Stomach smooth muscle (tissue), 2 donors: ENCODE results near the gene KAZN.

Experiments used
- H3K27ac ChIP-seq: one replicate; pipeline ENCODE4 v1.7.0; 2013; ENCODE audit warnings: mild to moderate bottlenecking, low read length, inconsistent platforms
- H3K27me3 ChIP-seq, 2 donors: one replicate each; pipeline ENCODE4 v1.7.0; 2013; ENCODE audit warnings: low read length in 2 of 2; ENCODE audit not compliant: insufficient read depth in 2 of 2, control insufficient read depth in 1 of 2
- H3K36me3 ChIP-seq, 2 donors: one replicate each; pipeline ENCODE4 v1.7.0; 2013; ENCODE audit warnings: low read length in 2 of 2; ENCODE audit not compliant: control insufficient read depth in 2 of 2, insufficient read depth in 2 of 2
- H3K4me1 ChIP-seq: one replicate; pipeline ENCODE4 v1.7.0; 2013; ENCODE audit warnings: low read length; ENCODE audit not compliant: control insufficient read depth, insufficient read depth
- H3K4me3 ChIP-seq, 2 donors: one replicate each; pipeline ENCODE4 v1.7.0; 2013; ENCODE audit warnings: low read length in 2 of 2
- H3K9ac ChIP-seq, 2 donors: one replicate each; pipeline ENCODE4 v1.7.0; 2013; ENCODE audit warnings: low read length in 2 of 2, mild to moderate bottlenecking in 1 of 2
- H3K9me3 ChIP-seq, 2 donors: one replicate each; pipeline ENCODE4 v1.7.0; 2013; ENCODE audit warnings: low read length in 2 of 2; ENCODE audit not compliant: control insufficient read depth in 2 of 2
- donor health status: healthy.
- donor health status: Pancreatic carcinoma.

The KAZN gene

GRCh38 chr1:14932034-14932638 lies 333.7 kb downstream of the KAZN start:
- Histone ChIP-seq H3K9ac (no peak overlapping the region), H3K27me3 (peaks cover 2 to 3% of the 10 kb centered on the region in 2 donors), H3K4me1 (peaks cover 9% of the 10 kb centered on the region), H3K36me3 (no peaks in the 10 kb centered on the region), H3K27ac (no peak overlapping the region), H3K9me3 (no peaks in the 10 kb centered on the region), H3K4me3 (no peak overlapping the region)

GRCh38 chr1:14934867-14935266 lies 336.4 kb downstream of the KAZN start:
- no peak overlapping the region for H3K9ac ChIP-seq
- no peaks in the 10 kb centered on the region for H3K9me3 ChIP-seq
- peaks cover 0 to 2% of the 10 kb centered on the region in 2 donors for H3K27me3 ChIP-seq
- H3K27ac ChIP-seq = no peak overlapping the region
- H3K4me1 ChIP-seq = peaks cover 9% of the 10 kb centered on the region
- H3K4me3 ChIP-seq = no peak overlapping the region
- H3K36me3 ChIP-seq = no peaks in the 10 kb centered on the region

- Histone ChIP-seq H3K4me3 (no peak overlapping the region), H3K27ac (no peak overlapping the region), H3K4me1 (peaks cover 7% of the 10 kb centered on the region), H3K27me3 (peaks cover 0 to 2% of the 10 kb centered on the region in 2 donors), H3K9ac (no peak overlapping the region), H3K36me3 (no peaks in the 10 kb centered on the region), H3K9me3 (no peaks in the 10 kb centered on the region)
Measured at GRCh38 chr1:14936815-14937214, 338.3 kb downstream of the KAZN start.

DNA sequence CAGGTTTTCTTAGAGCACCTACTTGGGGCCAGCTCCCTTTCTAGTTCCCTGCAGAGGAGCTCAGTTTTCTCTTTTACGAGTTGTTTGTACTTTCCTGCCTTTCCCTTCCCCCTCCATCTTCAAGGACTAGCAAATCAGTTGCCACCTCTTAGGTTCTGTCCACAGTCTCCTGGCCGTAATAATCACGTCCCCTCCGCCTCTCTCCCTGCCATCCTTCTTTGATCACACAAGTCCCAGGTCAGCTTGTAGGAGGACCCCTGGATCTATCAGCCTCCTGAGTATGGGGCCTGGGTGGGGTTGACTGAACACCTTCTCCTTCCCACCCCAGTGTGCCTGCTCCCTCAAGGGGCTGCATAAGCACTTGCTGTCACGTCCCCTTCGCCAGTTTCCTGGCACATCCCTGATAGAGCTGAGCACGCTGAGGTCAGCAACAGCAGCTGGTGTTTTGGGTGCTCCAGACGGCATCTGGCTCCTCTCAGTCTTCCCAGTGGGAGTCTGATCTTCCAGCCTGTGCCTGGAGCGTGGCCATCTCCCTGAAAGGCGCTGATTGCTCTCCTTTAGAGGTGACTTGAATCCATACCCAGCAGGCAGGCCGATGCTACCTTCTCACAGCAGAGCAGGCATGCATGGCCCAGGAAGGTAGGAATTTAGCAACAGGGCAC lies 338.9 kb downstream of the KAZN start:
- H3K9me3 ChIP-seq = no peaks in the 10 kb centered on the region
- no peak overlapping the region for H3K27ac ChIP-seq
- H3K27me3 ChIP-seq = peaks cover 0 to 2% of the 10 kb centered on the region in 2 donors
- peaks cover 12% of the 10 kb centered on the region for H3K4me1 ChIP-seq
- H3K36me3 ChIP-seq = no peaks in the 10 kb centered on the region
- no peak overlapping the region for H3K9ac ChIP-seq
- no peak overlapping the region for H3K4me3 ChIP-seq

- Histone ChIP-seq H3K4me3 (no peak overlapping the region), H3K4me1 (peaks cover 29% of the 10 kb centered on the region), H3K36me3 (no peaks in the 10 kb centered on the region), H3K9me3 (no peaks in the 10 kb centered on the region), H3K9ac (no peak overlapping the region), H3K27me3 (no peaks in the 10 kb centered on the region), H3K27ac (no peak overlapping the region)
Measured at GRCh38 chr1:14939527-14940284, 341.2 kb downstream of the KAZN start.

- Histone ChIP-seq H3K4me1 (peaks cover 33% of the 10 kb centered on the region), H3K9ac (no peak overlapping the region), H3K27ac (no peak overlapping the region)
Measured at GRCh38 chr1:14940285-14940870, 341.9 kb downstream of the KAZN start.

DNA sequence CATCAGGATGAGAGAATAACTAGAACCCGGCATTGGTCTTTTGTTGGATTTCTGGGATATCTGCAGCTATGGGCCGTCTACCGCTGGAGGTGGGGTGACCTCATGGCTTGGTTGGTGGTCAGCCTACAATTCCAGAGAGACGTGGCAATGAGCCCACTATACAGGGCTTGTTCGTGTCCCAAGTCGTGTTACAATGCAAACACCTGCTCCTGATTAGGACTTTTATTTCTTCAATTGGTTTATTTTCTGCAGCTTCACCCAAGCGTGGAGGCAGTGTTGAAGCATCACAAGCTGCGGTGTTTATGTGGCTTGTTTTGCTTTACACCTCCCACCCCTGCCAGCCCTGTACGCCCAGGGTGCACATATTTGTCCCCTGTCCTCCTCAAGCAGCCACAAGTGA lies 343.4 kb downstream of the KAZN start:
- H3K9ac ChIP-seq = no peak overlapping the region
- no peaks in the 10 kb centered on the region for H3K36me3 ChIP-seq
- H3K27ac ChIP-seq = no peak overlapping the region
- no peaks in the 10 kb centered on the region for H3K27me3 ChIP-seq
- H3K9me3 ChIP-seq = no peaks in the 10 kb centered on the region
- H3K4me1 ChIP-seq = peaks cover 42% of the 10 kb centered on the region
- no peak overlapping the region for H3K4me3 ChIP-seq

More at GRCh38 chr1:14940285-14940870, 341.9 kb downstream of the KAZN start:
- H3K9me3 ChIP-seq = no peaks in the 10 kb centered on the region
- no peaks in the 10 kb centered on the region for H3K27me3 ChIP-seq
- H3K4me3 ChIP-seq = no peak overlapping the region
- H3K36me3 ChIP-seq = no peaks in the 10 kb centered on the region

DNA sequence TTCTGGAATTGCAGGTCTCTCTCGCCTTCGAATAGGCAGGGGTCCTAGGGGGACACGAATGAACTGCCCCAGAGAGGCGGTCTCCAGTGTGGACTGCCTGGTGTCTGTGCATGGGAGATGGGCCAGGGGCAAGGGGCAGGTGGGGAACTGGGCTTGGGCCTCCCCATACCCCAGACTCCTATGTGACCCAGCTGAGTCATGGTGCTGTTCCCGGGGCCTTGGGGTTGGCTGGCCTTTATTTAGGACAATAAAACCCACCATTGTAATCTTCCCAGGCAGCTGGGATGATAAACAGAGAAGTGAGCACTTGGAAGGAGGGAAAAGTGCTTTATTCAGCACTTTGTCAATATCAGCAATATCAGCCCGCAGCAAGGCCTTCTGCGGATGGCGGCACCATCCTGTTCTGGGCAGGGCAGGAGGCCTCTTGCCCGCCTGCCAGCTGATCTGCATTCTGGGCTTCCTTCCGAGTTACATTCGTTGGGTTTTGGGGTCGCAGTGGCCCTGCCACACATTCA lies 346.0 kb downstream of the KAZN start:
- Histone ChIP-seq H3K27ac (peak overlapping the region; percentile 31), H3K4me3 (peak overlapping the region in 1 of 2 donors; percentile 47), H3K9ac (no peak overlapping the region), H3K27me3 (no peaks in the 10 kb centered on the region), H3K9me3 (peaks cover 0 to 3% of the 10 kb centered on the region in 2 donors), H3K36me3 (no peaks in the 10 kb centered on the region), H3K4me1 (peaks cover 42% of the 10 kb centered on the region)

GRCh38 chr1:14945132-14946010 lies 346.9 kb downstream of the KAZN start:
- Histone ChIP-seq H3K9ac (peak overlapping the region; percentile 47 to 48), H3K27ac (peak overlapping the region; percentile 80), H3K36me3 (no peaks in the 10 kb centered on the region), H3K9me3 (peaks cover 0 to 3% of the 10 kb centered on the region in 2 donors), H3K4me1 (peaks cover 39% of the 10 kb centered on the region), H3K4me3 (peak overlapping the region; percentile 38 to 63), H3K27me3 (no peaks in the 10 kb centered on the region)

GRCh38 chr1:14946011-14946359 lies 347.5 kb downstream of the KAZN start:
- no peaks in the 10 kb centered on the region for H3K27me3 ChIP-seq
- H3K9me3 ChIP-seq = peaks cover 0 to 3% of the 10 kb centered on the region in 2 donors
- peaks cover 37% of the 10 kb centered on the region for H3K4me1 ChIP-seq
- H3K36me3 ChIP-seq = no peaks in the 10 kb centered on the region
- H3K27ac ChIP-seq = peak overlapping the region; percentile 80
- peak overlapping the region; percentile 47 to 48 for H3K9ac ChIP-seq
- peak overlapping the region; percentile 38 to 63 for H3K4me3 ChIP-seq
